GM10847 (cell line): ENCODE results near the gene TSPAN7.

Experiments
- POLR2A ChIP-seq: IDR thresholded peaks from 2 replicates; pipeline ENCODE4 v1.6.1; 2011; ENCODE audit not compliant: insufficient read length; ENCODE audit errors: extremely low read depth

Gene TSPAN7

DNA sequence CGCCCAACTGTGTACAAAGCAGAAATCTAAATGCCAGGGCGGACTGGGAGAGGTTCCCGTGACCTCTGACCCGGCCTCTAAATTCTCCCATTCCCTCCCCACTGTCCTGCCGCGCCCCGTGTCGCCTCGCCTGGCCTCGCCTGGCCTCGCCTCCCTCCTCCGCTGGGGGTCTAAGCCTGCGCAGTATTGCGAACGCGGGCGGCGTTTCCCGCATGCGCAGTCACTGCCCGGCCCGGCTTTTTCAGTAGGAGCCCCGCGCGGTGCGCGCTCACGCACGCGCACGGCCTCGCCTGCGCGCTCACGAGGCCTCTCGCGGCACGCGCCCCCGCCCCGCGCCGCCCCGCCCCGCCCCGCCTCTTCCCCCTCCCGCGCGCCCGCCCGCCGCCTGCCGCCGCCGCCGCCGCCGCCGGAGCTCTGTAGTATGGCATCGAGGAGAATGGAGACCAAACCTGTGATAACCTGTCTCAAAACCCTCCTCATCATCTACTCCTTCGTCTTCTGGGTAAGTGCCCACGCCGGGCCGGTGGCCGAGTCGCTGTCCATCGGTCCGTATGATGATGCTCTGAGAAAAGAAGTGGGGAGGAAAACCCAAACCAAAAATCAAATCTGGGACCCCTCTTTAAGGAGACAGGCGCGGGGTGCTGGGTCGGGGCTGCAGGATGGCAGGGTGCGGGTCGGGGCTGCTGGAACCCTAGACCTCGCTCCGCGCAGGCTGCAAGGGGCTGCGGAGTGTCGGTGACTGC, at the start of gene TSPAN7:
Gene TSPAN7 (plus strand): TSS at position 417 of the 743 bp plus-strand sequence. CDS start 5 bp downstream, at position 422.
- no peak for TF ChIP-seq POLR2A

DNA sequence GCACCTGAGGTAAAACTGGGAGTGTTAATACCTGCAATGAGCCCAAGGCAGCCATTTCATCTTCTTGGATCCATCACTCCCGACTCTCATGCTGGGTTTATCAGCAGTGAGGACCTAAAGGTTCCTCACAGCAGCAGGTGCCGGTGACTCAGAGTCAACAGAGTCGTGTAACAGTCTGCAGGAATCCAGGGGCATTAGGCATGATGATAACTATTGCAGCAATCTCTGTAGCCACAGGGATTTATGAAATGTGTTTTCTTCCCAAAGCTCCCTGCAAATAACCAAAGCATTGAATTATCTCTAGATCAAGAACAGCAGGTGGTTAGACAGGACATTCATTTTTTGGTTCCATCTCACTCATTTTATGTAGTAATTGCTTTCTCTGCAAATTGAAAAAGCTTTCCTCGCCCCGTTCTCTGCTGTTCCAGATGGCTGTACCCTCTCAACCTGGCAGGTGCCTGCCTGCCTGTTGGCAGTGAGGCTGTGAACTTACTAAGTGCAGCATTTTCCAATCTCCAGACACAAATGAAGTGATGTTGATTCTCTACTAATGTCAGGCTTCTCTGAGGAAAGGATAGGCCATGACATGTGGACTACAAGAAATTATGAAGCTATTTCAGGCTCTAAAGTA, 48.1 kb upstream of the TSPAN7 start:
- no peak for TF ChIP-seq POLR2A

- TF ChIP-seq POLR2A: no peak
Measured at GRCh38 chrX:38514016-38514854, 47.1 kb upstream of the TSPAN7 start.

DNA sequence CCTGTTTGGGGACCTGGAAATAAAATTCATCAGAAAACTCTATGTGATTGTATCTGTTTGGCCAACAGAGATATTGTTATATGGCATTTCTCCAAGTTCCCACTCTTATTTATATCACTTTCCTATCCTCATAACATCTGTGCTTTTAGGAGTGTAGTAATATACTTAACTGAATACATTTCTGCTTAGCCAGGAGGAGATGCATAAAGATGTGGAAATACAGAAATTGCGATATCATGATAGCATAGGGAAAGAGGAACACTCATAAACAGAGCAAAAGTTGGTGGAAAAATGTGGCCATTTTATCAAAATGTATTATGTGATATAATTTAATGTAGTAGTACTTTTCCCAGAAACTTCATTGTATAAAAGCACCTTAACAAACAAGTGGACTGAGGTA, 46.1 kb upstream of the TSPAN7 start:
- TF ChIP-seq POLR2A: no peak

GRCh38 chrX:38516196-38516774, 45.1 kb upstream of the TSPAN7 start:
- no peak for TF ChIP-seq POLR2A

DNA sequence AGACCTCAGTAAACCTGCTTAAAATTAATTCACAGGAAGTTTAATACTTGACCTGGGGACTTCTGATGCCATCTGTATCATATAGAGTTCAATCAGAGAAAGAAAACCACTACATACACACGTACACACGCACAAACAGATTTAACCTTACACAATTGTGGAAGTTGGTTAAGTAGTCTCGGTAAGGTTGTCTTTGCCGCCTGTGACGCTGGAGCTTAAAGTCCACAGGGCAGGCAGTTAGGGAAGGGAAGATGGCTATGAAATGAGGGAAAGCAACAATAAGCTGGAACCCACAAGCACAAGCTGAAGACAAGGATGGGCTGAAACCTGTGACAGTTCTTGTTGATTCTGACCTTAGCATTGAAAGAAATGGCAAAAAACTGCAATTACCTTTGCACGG, 41.7 kb upstream of the TSPAN7 start:
- TF ChIP-seq POLR2A: no peak

- no peak for TF ChIP-seq POLR2A
Measured at GRCh38 chrX:38538134-38538533, 23.2 kb upstream of the TSPAN7 start.

- no peak for TF ChIP-seq POLR2A
Measured at GRCh38 chrX:38539748-38540147, 21.6 kb upstream of the TSPAN7 start.

DNA sequence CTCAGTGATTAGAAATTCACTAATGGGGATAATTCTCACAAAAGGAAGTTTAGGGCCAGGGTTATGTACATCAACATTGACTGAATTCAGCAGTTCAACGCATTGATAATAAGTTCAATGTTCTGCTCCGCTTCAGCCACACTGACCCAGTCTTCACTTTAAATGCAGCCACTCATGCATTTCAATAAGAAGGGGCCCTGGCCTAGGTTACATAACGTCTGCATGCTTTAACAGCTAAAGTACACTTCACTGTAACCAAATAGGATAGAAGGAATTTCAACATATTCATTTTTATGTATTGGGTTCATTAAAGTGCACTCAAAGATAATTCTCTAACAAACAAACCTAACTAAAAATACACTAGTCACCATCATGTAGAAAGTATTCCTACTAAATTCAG, 12.8 kb upstream of the TSPAN7 start:
- TF ChIP-seq POLR2A: no peak

- TF ChIP-seq POLR2A: no peak
Measured at GRCh38 chrX:38552721-38553120, 8.6 kb upstream of the TSPAN7 start.

- no peak for TF ChIP-seq POLR2A
Measured at GRCh38 chrX:38558686-38559085, 2.7 kb upstream of the TSPAN7 start.

DNA sequence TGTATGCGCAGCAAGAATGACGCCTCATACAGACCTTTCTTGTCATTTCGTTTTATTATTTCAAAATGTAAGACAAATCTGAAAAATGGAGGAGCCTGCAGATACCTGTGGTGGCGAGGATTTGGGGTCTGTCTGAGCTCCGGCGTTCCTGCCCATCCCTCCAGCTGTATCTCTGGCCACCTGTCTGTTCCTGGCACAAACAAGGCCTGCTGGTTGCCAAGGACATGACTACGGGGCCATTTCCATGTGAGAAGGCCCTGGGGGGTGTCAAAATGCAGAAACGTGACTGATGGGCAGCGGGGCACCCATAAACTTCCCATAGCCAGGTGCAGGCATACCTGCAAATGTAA, 591 bp upstream of the TSPAN7 start:
- no peak for TF ChIP-seq POLR2A

DNA sequence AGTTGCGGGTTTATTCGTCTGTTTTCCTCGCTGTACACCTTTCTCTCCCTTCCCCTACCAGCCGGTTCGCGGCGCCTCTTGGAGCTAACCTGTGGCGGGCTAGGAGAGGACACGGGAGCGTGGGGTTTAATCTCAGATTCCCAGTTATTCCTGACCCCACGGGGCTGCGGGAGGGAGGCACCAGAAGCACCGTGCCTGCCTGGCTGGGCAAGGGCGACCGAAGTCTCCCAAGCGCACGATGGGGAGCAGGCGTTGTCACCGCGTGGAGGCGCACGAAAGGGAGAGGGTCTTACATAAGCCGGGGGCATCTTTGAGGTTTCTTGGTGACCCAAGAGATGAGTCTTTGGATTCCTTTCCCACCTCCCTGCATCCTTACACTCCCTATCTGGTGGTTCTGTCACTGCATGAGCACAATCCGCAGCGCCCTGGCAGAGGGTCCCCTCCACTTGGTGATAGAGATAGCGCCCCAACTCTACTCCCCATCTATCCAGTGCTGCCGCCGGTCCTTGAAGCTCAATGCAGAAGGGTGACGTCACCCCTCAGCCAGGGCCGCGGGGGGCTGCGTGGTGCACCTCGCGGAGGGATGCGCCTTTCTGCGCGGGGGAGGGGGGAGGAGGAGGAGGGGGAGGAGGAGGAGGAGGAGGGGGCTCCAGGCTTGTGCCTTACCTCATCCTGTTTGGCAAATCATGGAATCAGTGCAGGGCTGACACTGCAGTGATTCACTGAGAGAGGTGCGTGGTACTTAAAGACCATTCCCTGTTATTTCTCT, 793 bp downstream of the TSPAN7 start:
- no peak for TF ChIP-seq POLR2A

- TF ChIP-seq POLR2A: no peak
Measured at GRCh38 chrX:38563030-38563429, 1.7 kb downstream of the TSPAN7 start.

DNA sequence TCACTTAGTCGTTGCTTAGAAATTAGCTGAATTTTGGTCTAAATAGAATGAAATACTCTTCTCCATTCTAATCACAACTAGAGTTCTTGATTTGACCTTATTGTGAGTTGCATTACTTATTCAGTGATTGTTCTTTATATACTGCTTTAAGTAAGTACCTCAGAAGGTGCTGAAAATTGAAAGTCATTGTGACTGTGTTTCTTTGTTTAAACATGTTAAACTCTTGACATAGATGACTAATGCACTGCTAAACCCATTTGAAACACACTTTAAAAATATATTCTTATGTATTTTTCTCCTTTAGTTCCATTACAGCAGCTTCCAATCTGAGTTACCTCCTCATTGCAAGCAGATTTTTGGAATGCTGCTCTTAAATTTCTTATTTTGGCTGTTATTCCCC, 9.1 kb downstream of the TSPAN7 start:
- no peak for TF ChIP-seq POLR2A
